ENCODE results near the gene GNA12. TPM values are rescaled to one million over a fixed set of nuclear protein-coding genes. Genes with fewer than 3 reads are reported as not detected.
A peak's percentile ranks its signal among the peaks of the same experiment; 100 is the strongest.

The GNA12 gene
- total and polyA plus RNA-seq, 2 of the 4 experiments (the other 2 are of a cell fraction) = 14.3 to 93.9 TPM

DNA sequence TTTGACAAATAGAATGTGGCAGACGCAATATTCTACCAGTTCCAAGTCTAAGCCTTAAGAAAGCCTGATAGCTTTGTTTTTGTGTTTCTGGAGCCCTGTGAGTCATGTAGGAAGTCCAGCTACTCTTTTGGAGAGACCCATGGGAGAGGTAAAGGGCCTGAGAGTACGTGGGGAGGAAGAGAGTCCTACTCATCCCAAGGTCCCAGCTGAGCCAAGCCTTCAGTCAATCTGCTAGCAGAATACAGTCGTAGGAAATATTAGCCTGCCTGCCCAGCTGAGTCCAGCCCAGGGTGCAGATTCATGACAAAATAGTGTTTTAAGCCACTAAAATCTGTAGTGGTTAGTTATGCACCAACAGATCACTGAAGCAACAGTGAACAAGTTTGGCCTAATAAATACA is 9.0 kb upstream of the GNA12 start:
- POLR2A ChIA-PET (ENCODE audit: unreplicated experiment) = no interaction called here
- BruUV-seq (replicated peaks) = no TSS peak
- Histone ChIP-seq H2BK120ac (ENCODE audit: low read depth, low read length) (no peak overlapping the region), H2BK5ac (ENCODE audit: low read depth, low read length, poor library complexity, severe bottlenecking) (no peak overlapping the region), H3K9me3 (ENCODE audit: control insufficient read depth, insufficient read depth, low read length) (no peaks in the 10 kb centered on the region), H3K9me1 (ENCODE audit: insufficient read depth, low read length) (peaks cover 3% of the 10 kb centered on the region; the same call in 1 of the 2 replicates), H3K36me3 (ENCODE audit: control insufficient read depth, insufficient read depth, low read length) (no peaks in the 10 kb centered on the region), H3K27ac (ENCODE audit: insufficient read depth, low read length) (no peak overlapping the region), H2AFZ (replicated peaks; ENCODE audit: low read length, poor library complexity) (peak overlapping the region; percentile 67), H3K4me1 (ENCODE audit: control insufficient read depth, insufficient read depth, low read length) (no peaks in the 10 kb centered on the region), H3K18ac (ENCODE audit: low read depth, low read length) (no peak overlapping the region), H3K23ac (ENCODE audit: low read depth, low read length) (no peak overlapping the region), H4K20me1 (ENCODE audit: insufficient read depth, low read length) (no peaks in the 10 kb centered on the region), H2BK20ac (ENCODE audit: low read depth, low read length) (no peak overlapping the region), H4K5ac (ENCODE audit: low read depth, low read length) (no peak overlapping the region), H3K4me2 (ENCODE audit: low read depth, low read length) (no peak overlapping the region), H2AK9ac (replicated peaks; ENCODE audit: low read depth, low read length, poor library complexity) (no peak overlapping the region), H2AK5ac (ENCODE audit: low read depth, low read length) (no peak overlapping the region), H3K4me3 (ENCODE audit: insufficient read depth, low read depth, low read length) (no peak overlapping the region), H3K14ac (replicated peaks; ENCODE audit: low read depth, low read length) (0 out of 2 replicates have a peak overlapping the region, but pooled peaks have one; percentile 24), H3K9ac (ENCODE audit: low read depth, low read length) (no peak overlapping the region), H3K56ac (ENCODE audit: extremely low read depth, insufficient read depth, low read length) (no peak overlapping the region), H3K4ac (ENCODE audit: low read depth, low read length) (no peak overlapping the region), H3K27me3 (ENCODE audit: control insufficient read depth, insufficient read depth, low read length) (no peaks in the 10 kb centered on the region), H4K8ac (ENCODE audit: low read depth in 2 of 2, low read length in 2 of 2) (peak overlapping the region in 1 of 2 experiments; percentile 62; a peak in 3 of 4 replicates), H2BK15ac (ENCODE audit: low read depth, low read length) (no peak overlapping the region), H3K79me1 (ENCODE audit: low read depth in 1 of 2, low read length in 2 of 2) (no peaks in the 10 kb centered on the region; a peak in 1 of 4 replicates), H4K91ac (ENCODE audit: insufficient read depth, low read depth, low read length) (no peak overlapping the region)
- intact Hi-C loops (cut with micrococcal nuclease) (no loop called here), dilution Hi-C loops (cut with HindIII; ENCODE audit: low sequenced_read_pairs, unreplicated experiment) (no loop called here), in situ Hi-C loops (cut with MboI; ENCODE audit: low sequenced_read_pairs) (loop anchor here (25.0 kb wide), 2 partner anchors 1784 to 1909 kb away; no protein-coding TSS in a partner anchor)
- DNase-seq (peak; percentile 50), ATAC-seq (ENCODE audit: low read depth) (peak; percentile 70)
- no CpG with 5 or more reads among the region's 3 CpGs for WGBS, 2 experiments (ENCODE audit: extremely low coverage in 2 of 2, insufficient read length in 1 of 2)
- CTCF ChIA-PET = no interaction called here
- TF ChIP-seq CEBPB (IDR thresholded peaks at IDR 0.05; ENCODE audit: low read depth, low read length) (no peak), RAD21 (IDR thresholded peaks at IDR 0.05; ENCODE audit: low read length) (no peak), MAFK (IDR thresholded peaks at IDR 0.05; ENCODE audit: low read depth, low read length) (no peak), RCOR1 (IDR thresholded peaks at IDR 0.05; ENCODE audit: insufficient replicate concordance, low read length) (no peak), SMC3 (IDR thresholded peaks at IDR 0.05; ENCODE audit: low read depth, low read length) (no peak), POLR2A (IDR thresholded peaks at IDR 0.05; ENCODE audit: low read depth, low read length) (no peak), NFE2L2 (IDR thresholded peaks at IDR 0.05; ENCODE audit: low read depth, low read length) (no peak), RFX5 (IDR thresholded peaks at IDR 0.05; ENCODE audit: low read depth, low read length) (no peak), CHD1 (IDR thresholded peaks at IDR 0.05; ENCODE audit: low read depth, low read length) (no peak), FOS (IDR thresholded peaks at IDR 0.05; ENCODE audit: low read depth, low read length) (no peak), MAZ (IDR thresholded peaks at IDR 0.05; ENCODE audit: borderline replicate concordance, low read depth, low read length) (no peak)
- TF ChIP-seq, protein P1, sequence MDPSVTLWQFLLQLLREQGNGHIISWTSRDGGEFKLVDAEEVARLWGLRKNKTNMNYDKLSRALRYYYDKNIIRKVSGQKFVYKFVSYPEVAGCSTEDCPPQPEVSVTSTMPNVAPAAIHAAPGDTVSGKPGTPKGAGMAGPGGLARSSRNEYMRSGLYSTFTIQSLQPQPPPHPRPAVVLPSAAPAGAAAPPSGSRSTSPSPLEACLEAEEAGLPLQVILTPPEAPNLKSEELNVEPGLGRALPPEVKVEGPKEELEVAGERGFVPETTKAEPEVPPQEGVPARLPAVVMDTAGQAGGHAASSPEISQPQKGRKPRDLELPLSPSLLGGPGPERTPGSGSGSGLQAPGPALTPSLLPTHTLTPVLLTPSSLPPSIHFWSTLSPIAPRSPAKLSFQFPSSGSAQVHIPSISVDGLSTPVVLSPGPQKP (IDR thresholded peaks at IDR 0.05; ENCODE audit: borderline replicate concordance, low read depth, low read length) = no peak

Data from IMR-90 (cell line).